ENCODE results near the gene TGM2. TPM values are rescaled to one million over a fixed set of nuclear protein-coding genes. Genes with fewer than 3 reads are reported as not detected.

Gene TGM2
- total RNA-seq, 1 experiment from 2014 or later = 1.5 TPM

- H3K27ac Mint-ChIP-seq (ENCODE audit: low read depth, unreplicated experiment) = no peak overlapping the region
- no peaks in the 10 kb centered on the region for H3K27me3 Mint-ChIP-seq (ENCODE audit: insufficient read depth, unreplicated experiment)
- ChIA-PET CTCF (interaction anchor here (0.6 to 9.1 kb wide), 7 partner anchors 8 to 166 kb away, joined by 3 to 153 read pairs (median 4); no protein-coding TSS in a partner anchor), POLR2A (interaction anchor here (1.3 to 1.4 kb wide), 3 partner anchors 8 to 98 kb away, joined by 3 to 6 read pairs (median 6); no protein-coding TSS in a partner anchor)
- H3K4me3 Mint-ChIP-seq (ENCODE audit: unreplicated experiment) = no peak overlapping the region
- H3K36me3 Mint-ChIP-seq (ENCODE audit: insufficient read depth, unreplicated experiment) = no peaks in the 10 kb centered on the region
- no peaks in the 10 kb centered on the region for H3K4me1 Mint-ChIP-seq (ENCODE audit: insufficient read depth, unreplicated experiment)
- intact Hi-C loops (cut with micrococcal nuclease) = no loop called here
- BruUV-seq (replicated peaks) = no TSS peak
- TF ChIP-seq CTCF (IDR thresholded peaks at IDR 0.05; ENCODE audit: unreplicated experiment) = no peak
- H3K9me3 Mint-ChIP-seq (ENCODE audit: unreplicated experiment) = peaks cover 7% of the 10 kb centered on the region
- DNase-seq (ENCODE audit: unreplicated experiment) = no peak
These were observed 42.6 kb upstream of the TGM2 start for GRCh38 chr20:38207621-38208020.

- no peak overlapping the region for H3K4me3 Mint-ChIP-seq (ENCODE audit: unreplicated experiment)
- no TSS peak for BruUV-seq (replicated peaks)
- ChIA-PET POLR2A (interaction anchor here (1.3 kb wide), 1 partner anchor 8 kb away, joined by 4 read pairs; no protein-coding TSS in a partner anchor), CTCF (interaction anchor here (0.6 to 9.1 kb wide), 5 partner anchors 17 to 640 kb away, joined by 3 to 153 read pairs (median 3); no protein-coding TSS in a partner anchor)
- intact Hi-C loops (cut with micrococcal nuclease) = no loop called here
- no peak overlapping the region for H3K27ac Mint-ChIP-seq (ENCODE audit: low read depth, unreplicated experiment)
- DNase-seq (ENCODE audit: unreplicated experiment) = no peak
- H3K9me3 Mint-ChIP-seq (ENCODE audit: unreplicated experiment) = peaks cover 7% of the 10 kb centered on the region
- H3K27me3 Mint-ChIP-seq (ENCODE audit: insufficient read depth, unreplicated experiment) = no peaks in the 10 kb centered on the region
- no peaks in the 10 kb centered on the region for H3K36me3 Mint-ChIP-seq (ENCODE audit: insufficient read depth, unreplicated experiment)
- peaks cover 5% of the 10 kb centered on the region for H3K4me1 Mint-ChIP-seq (ENCODE audit: insufficient read depth, unreplicated experiment)
- TF ChIP-seq CTCF (IDR thresholded peaks at IDR 0.05; ENCODE audit: unreplicated experiment) = no peak
These were observed 39.9 kb upstream of the TGM2 start for GRCh38 chr20:38205001-38205400.

GRCh38 chr20:38203981-38204357, 38.9 kb upstream of the TGM2 start:
- Mint-ChIP-seq H3K36me3 (ENCODE audit: insufficient read depth, unreplicated experiment) (no peaks in the 10 kb centered on the region), H3K9me3 (ENCODE audit: unreplicated experiment) (peaks cover 7% of the 10 kb centered on the region), H3K4me3 (ENCODE audit: unreplicated experiment) (no peak overlapping the region), H3K27me3 (ENCODE audit: insufficient read depth, unreplicated experiment) (no peaks in the 10 kb centered on the region), H3K4me1 (ENCODE audit: insufficient read depth, unreplicated experiment) (peaks cover 6% of the 10 kb centered on the region), H3K27ac (ENCODE audit: low read depth, unreplicated experiment) (no peak overlapping the region)
- DNase-seq (ENCODE audit: unreplicated experiment) = no peak
- TF ChIP-seq CTCF (IDR thresholded peaks at IDR 0.05; ENCODE audit: unreplicated experiment) = no peak
- no TSS peak for BruUV-seq (replicated peaks)
- intact Hi-C loops (cut with micrococcal nuclease) = no loop called here
- POLR2A ChIA-PET = no interaction called here
- CTCF ChIA-PET = interaction anchor here (0.6 to 11.8 kb wide), 2 partner anchors 15 to 130 kb away, joined by 3 to 198 read pairs; no protein-coding TSS in a partner anchor

GRCh38 chr20:38203337-38203980, 38.4 kb upstream of the TGM2 start:
- BruUV-seq (replicated peaks) = no TSS peak
- ChIA-PET CTCF (interaction anchor here (1.0 to 11.8 kb wide), 2 partner anchors 16 to 40 kb away, joined by 3 to 198 read pairs; no protein-coding TSS in a partner anchor), POLR2A (no interaction called here)
- Mint-ChIP-seq H3K4me1 (ENCODE audit: insufficient read depth, unreplicated experiment) (peaks cover 11% of the 10 kb centered on the region), H3K36me3 (ENCODE audit: insufficient read depth, unreplicated experiment) (no peaks in the 10 kb centered on the region), H3K4me3 (ENCODE audit: unreplicated experiment) (no peak overlapping the region), H3K9me3 (ENCODE audit: unreplicated experiment) (peaks cover 7% of the 10 kb centered on the region), H3K27ac (ENCODE audit: low read depth, unreplicated experiment) (no peak overlapping the region), H3K27me3 (ENCODE audit: insufficient read depth, unreplicated experiment) (no peaks in the 10 kb centered on the region)
- intact Hi-C loops (cut with micrococcal nuclease) = no loop called here
- no peak for DNase-seq (ENCODE audit: unreplicated experiment)
- no peak for TF ChIP-seq CTCF (IDR thresholded peaks at IDR 0.05; ENCODE audit: unreplicated experiment)

All from MCF 10A (cell line).